Measurements from ENCODE around the gene NF2. TPM values are rescaled to one million over a fixed set of nuclear protein-coding genes. Genes with fewer than 3 reads are reported as not detected.
"Not testable (repeated sequence)": the region's sequence is repeated elsewhere in the genome, so short reads cannot be mapped to it uniquely, and the experiment has no call there.

NF2 gene
- polyA plus RNA-seq (2012; ENCODE audit: low read depth, missing spikeins), result 6.5 TPM

DNA sequence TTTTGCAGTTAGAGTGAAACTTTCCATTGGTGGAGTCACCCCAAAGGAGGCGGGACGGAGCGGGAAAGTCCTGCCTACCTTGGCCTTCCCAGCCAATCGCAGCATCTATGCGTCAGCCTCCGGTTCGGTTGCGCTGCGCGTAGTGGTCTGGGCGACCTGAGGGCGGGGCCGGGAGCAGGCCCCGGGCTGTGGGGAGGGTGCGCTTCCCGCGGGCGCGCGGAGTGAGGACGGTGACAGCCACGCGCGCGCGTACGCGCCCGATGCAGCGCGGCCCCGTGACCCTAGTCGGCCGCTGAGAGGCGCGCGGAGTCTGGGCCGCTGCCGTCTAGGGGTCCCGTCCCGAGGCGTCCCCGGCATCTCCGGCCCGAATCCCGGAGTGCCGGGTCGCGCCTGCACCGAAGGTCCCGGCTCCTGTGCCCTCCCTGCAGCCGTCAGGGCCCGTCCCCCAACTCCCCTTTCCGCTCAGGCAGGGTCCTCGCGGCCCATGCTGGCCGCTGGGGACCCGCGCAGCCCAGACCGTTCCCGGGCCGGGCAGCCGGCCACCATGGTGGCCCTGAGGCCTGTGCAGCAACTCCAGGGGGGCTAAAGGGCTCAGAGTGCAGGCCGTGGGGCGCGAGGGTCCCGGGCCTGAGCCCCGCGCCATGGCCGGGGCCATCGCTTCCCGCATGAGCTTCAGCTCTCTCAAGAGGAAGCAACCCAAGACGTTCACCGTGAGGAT is at the start of gene NF2:
NF2 (plus strand) TSS at position 276 of the 718 bp plus-strand sequence; CDS start at position 642, 366 bp downstream.
- peak; percentile 100 for FAIRE-seq
- TF ChIP-seq POU2F2 (IDR thresholded peaks at IDR 0.05; ENCODE audit: low read depth, low read length) (0 out of 2 replicates have a peak, but pooled peaks have one; percentile 15), TAF1 (IDR thresholded peaks at IDR 0.05; ENCODE audit: low read depth, low read length) (peak; percentile 14; the same call in 1 of the 2 replicates), PAX5 (IDR thresholded peaks at IDR 0.05; ENCODE audit: insufficient read depth, low read length, severe bottlenecking) (no peak), POLR2A (IDR thresholded peaks at IDR 0.05; ENCODE audit: low read depth, low read length) (peak; percentile 49; the same call in 1 of the 2 replicates), POLR2AphosphoS5 (IDR thresholded peaks at IDR 0.05; ENCODE audit: low read depth, low read length) (peak; percentile 42; the same call in 1 of the 2 replicates), SPI1 (IDR thresholded peaks at IDR 0.05; ENCODE audit: low read depth, low read length) (no peak)
- DNase-seq (ENCODE audit: insufficient read length, low spot score), result peak; percentile 97

DNA sequence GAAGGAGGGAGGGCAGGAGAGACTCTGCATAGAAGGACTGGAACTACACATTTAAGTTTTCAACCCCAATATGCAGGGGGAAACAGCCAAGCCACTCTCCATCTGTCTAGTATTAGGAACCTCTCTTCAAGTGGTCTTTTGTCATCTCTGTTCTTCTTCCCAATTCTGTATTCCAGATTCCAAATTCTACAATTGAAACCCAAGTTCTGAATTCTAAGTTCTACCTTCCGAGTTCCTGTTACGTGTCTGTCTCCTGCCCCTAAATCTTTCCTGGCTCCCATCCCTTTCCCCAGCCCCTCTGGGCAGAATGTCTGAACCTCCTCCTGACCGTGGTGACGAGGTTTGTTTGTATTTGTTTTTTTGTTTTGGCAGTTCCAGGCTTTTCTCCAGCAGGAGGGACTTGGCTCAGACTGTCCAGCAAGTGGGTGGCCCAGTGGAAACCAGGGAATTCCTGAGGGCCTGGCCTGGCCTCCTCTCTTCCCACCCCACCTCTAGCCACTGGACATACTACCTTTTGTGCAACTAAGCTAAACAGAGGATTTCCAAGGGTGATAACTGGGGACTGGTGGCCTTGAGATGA is 48.3 kb upstream of the NF2 start:
- no peak for FAIRE-seq
- DNase-seq (ENCODE audit: insufficient read length, low spot score), result no peak
- TF ChIP-seq PAX5 (IDR thresholded peaks at IDR 0.05; ENCODE audit: insufficient read depth, low read length, severe bottlenecking), result no peak

DNA sequence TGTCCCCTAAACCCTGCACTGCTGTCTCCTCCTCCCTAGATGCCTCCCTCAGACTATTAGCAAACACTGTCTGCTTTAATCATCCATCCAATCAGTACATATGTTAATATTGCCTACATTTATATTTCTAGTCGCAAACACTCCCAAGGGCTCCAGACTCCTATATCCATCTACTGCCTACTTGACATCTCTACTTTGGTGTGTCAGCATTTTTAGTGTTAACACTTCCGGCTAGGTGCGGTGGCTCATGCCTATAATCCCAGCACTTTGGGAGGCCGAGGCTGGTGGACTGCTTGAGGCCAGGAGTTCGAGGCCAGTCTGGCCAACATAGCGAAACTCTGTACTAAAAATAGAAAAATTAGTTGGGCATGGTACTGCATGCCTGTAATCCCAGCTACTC is 44.4 kb upstream of the NF2 start:
- TF ChIP-seq PAX5 (IDR thresholded peaks at IDR 0.05; ENCODE audit: insufficient read depth, low read length, severe bottlenecking) (no peak), POLR2AphosphoS5 (IDR thresholded peaks at IDR 0.05; ENCODE audit: low read depth, low read length) (no peak), POU2F2 (IDR thresholded peaks at IDR 0.05; ENCODE audit: low read depth, low read length) (no peak), SPI1 (IDR thresholded peaks at IDR 0.05; ENCODE audit: low read depth, low read length) (no peak), POLR2A (IDR thresholded peaks at IDR 0.05; ENCODE audit: low read depth, low read length) (no peak), TAF1 (IDR thresholded peaks at IDR 0.05; ENCODE audit: low read depth, low read length) (no peak)
- FAIRE-seq (no peak), DNase-seq (ENCODE audit: insufficient read length, low spot score) (no peak)

DNA sequence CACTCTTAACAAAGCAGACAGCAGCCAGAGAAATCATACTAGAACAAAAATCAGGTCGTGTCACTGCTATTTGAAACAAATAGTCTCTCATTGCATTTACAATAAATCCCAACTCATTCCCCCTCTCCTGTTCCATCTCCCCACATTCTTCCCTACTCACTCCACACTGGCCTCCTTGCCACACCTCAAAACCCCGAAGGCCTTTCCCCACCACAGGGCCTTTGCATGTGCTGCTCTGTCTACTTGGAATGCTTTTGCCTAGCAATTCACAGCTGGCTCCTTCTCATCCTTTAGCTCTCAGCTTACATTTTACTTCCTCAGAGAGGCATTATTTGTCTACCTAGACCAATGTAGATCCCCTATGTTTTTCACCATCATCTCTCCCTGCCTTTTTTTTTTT is 43.6 kb upstream of the NF2 start:
- no peak for DNase-seq (ENCODE audit: insufficient read length, low spot score)
- TF ChIP-seq POU2F2 (IDR thresholded peaks at IDR 0.05; ENCODE audit: low read depth, low read length) (no peak), PAX5 (IDR thresholded peaks at IDR 0.05; ENCODE audit: insufficient read depth, low read length, severe bottlenecking) (no peak), TAF1 (IDR thresholded peaks at IDR 0.05; ENCODE audit: low read depth, low read length) (no peak), SPI1 (IDR thresholded peaks at IDR 0.05; ENCODE audit: low read depth, low read length) (no peak), POLR2AphosphoS5 (IDR thresholded peaks at IDR 0.05; ENCODE audit: low read depth, low read length) (no peak), POLR2A (IDR thresholded peaks at IDR 0.05; ENCODE audit: low read depth, low read length) (no peak)
- FAIRE-seq, result no peak

DNA sequence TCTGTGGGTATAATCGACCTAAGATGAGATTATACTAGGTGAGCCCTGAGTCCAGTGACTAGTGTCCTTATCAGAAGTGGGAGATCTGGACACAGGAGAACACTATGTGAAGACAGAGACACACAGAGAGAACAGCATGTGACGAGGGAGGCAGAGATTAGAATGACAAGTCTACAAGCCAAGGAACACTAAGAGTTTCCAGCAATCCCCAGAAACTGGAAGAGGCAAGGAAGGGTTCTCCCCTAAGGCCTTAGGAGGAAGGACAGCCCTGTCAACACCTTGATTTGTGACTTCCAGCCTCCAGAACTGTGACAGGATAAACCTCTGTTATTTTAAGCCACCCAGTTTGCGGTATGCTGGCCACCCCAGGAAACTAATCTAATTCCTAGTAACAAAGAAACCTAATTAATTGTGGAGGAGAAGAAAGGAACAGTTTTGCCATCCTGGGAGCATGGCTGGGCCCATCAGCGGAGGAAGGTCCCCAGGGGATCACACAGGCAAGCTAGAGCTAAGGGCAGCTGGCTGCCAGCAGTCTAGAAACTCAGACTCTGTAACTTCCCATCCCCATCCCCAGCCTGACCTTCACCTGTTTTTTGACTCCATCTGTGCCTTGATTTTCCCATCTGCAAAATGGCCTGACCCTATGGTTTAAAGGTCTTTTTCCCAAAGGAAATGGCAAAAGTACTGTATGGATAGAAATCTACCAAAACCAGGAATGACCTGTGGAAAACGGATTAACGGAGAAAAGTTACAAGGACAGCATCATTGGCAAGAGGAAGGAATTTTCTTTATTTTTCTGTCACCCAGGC is 39.6 kb upstream of the NF2 start:
- no peak for FAIRE-seq
- TF ChIP-seq SPI1 (IDR thresholded peaks at IDR 0.05; ENCODE audit: low read depth, low read length), result no peak
- TF ChIP-seq POLR2AphosphoS5 (IDR thresholded peaks at IDR 0.05; ENCODE audit: low read depth, low read length), result no peak
- no peak for TF ChIP-seq POLR2A (IDR thresholded peaks at IDR 0.05; ENCODE audit: low read depth, low read length)
- no peak for TF ChIP-seq POU2F2 (IDR thresholded peaks at IDR 0.05; ENCODE audit: low read depth, low read length)
- no peak for TF ChIP-seq TAF1 (IDR thresholded peaks at IDR 0.05; ENCODE audit: low read depth, low read length)
- no peak for TF ChIP-seq PAX5 (IDR thresholded peaks at IDR 0.05; ENCODE audit: insufficient read depth, low read length, severe bottlenecking)
- DNase-seq (ENCODE audit: insufficient read length, low spot score), result no peak

DNA sequence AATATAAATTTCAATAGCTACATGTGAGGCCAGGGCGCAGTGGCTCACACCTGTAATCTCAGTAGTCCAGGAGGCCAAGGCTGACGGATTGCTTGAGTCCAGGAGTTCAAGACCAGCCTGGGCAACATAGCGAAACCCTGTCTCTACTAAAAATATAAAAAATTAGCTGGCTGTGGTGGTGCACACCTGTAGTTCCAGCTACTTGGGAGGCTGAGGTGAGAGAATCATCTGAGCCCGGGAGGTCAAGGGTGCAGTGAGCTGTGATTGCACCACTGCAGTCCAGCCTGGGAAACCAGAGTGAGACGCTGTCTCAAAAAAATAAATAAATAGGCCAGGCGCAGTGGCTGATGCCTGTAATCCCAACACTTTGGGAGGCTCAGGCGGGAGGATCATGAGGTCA is 36.9 kb upstream of the NF2 start:
- not testable (repeated sequence) for FAIRE-seq; DNase-seq (ENCODE audit: insufficient read length, low spot score)

DNA sequence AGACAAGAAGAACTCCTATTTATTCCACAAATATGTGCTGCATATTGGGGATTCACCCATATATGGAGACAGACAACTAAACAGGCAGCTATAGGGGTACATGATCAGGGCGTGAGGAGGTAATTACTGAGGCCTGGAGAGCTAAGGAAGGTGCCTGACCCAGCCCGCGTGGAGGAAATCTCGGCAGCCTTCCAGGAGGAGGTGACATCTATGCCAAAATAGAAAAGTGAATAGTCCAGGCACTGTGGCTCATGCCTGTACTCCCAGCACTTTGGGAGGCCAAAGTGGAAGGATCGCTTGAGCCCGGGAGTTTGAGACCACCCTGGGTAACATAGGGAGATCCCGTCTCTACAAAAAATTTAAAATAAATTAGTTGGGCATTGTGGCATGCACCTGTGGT is 36.1 kb upstream of the NF2 start:
- FAIRE-seq (no peak), DNase-seq (ENCODE audit: insufficient read length, low spot score) (no peak)
- TF ChIP-seq SPI1 (IDR thresholded peaks at IDR 0.05; ENCODE audit: low read depth, low read length) (no peak), TAF1 (IDR thresholded peaks at IDR 0.05; ENCODE audit: low read depth, low read length) (no peak), POLR2A (IDR thresholded peaks at IDR 0.05; ENCODE audit: low read depth, low read length) (no peak), PAX5 (IDR thresholded peaks at IDR 0.05; ENCODE audit: insufficient read depth, low read length, severe bottlenecking) (no peak), POLR2AphosphoS5 (IDR thresholded peaks at IDR 0.05; ENCODE audit: low read depth, low read length) (no peak), POU2F2 (IDR thresholded peaks at IDR 0.05; ENCODE audit: low read depth, low read length) (no peak)

DNA sequence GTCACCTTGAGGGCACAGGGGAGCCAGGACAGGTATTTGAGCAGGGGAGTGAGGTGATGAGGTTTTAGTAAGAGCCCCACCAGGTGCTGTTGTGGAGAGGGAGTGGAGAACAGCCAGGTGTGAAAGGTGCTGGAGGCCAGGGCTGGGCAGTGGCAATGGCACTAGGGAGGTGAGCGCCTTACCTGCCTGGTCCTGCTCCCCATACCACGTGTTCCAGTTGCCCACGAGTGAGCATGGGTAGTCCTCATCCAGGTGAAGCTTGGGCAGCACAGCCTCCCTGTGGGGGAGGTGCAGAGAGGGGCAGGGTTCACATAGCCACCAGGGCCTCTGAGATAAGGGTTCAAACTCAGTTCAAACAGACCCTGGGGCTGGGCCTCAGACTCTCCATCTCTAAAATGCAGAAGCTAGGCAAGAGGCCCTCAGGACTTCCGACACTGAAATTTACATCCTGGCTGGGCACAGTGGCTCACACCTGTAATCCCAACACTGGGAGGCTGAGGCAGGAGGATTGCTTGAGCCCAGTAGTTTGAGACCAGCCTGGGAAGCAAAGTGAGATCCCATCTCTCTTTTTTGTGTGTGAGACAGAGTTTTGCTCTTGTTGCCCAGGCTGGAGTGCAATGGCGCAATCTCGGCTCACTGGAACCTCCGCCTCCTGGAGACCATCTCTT is 34.3 kb upstream of the NF2 start:
- TF ChIP-seq TAF1 (IDR thresholded peaks at IDR 0.05; ENCODE audit: low read depth, low read length) (no peak), SPI1 (IDR thresholded peaks at IDR 0.05; ENCODE audit: low read depth, low read length) (no peak)
- no peak for FAIRE-seq

DNA sequence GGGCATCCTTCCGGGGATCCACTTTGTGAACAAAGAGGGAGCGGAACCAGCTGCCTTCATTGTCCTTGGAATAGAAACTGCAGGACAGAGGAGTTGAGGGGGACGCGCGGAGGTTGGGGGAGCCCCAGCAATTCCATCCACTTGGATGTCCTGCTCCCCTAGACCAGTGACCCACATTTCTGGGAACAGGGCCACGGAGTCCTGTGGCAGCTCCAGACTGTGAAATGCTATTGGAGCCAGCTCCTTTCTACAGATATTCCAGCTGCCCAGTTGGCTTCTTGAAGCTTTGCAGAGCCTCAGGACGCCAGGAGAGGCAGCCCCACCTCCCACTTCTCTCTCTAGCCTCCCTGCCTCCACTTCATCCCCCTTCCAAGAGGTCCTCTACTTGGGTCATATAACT is 33.0 kb upstream of the NF2 start:
- DNase-seq (ENCODE audit: insufficient read length, low spot score) (no peak), FAIRE-seq (no peak)
- no peak for TF ChIP-seq PAX5 (IDR thresholded peaks at IDR 0.05; ENCODE audit: insufficient read depth, low read length, severe bottlenecking)
- no peak for TF ChIP-seq POU2F2 (IDR thresholded peaks at IDR 0.05; ENCODE audit: low read depth, low read length)
- TF ChIP-seq POLR2AphosphoS5 (IDR thresholded peaks at IDR 0.05; ENCODE audit: low read depth, low read length), result no peak
- TF ChIP-seq SPI1 (IDR thresholded peaks at IDR 0.05; ENCODE audit: low read depth, low read length), result no peak
- no peak for TF ChIP-seq TAF1 (IDR thresholded peaks at IDR 0.05; ENCODE audit: low read depth, low read length)
- no peak for TF ChIP-seq POLR2A (IDR thresholded peaks at IDR 0.05; ENCODE audit: low read depth, low read length)

More for the DNA sequence above, 34.3 kb upstream of the NF2 start:
- no peak for DNase-seq (ENCODE audit: insufficient read length, low spot score)
